H1 (cell line): Measurements from ENCODE around the gene BRAT1. TPM values are rescaled to one million over a fixed set of nuclear protein-coding genes. Genes with fewer than 3 reads are reported as not detected.

Experiments
- CTCF ChIA-PET: fragments of 300-600 bp; sonication (Branson Sonifier 250); formaldehyde crosslinking; loops from one replicate; lab custom pipeline; 2021; ENCODE audit not compliant: partially characterized antibody; lab: Charles Lee
- POLR2A ChIA-PET: fragments of 300-600 bp; sonication (Branson Sonifier 250); formaldehyde crosslinking; loops from one replicate; lab custom pipeline; 2021; ENCODE audit warnings: inconsistent platforms; ENCODE audit not compliant: partially characterized antibody; lab: Charles Lee
- DNase-seq, 2 experiments: peaks; one replicate each; pipeline versions ENCODE4 v3.0.0 to v3.0.0-alpha.2; 2010 to 2022; ENCODE audit warnings: low spot score in 2 of 2, low read depth in 1 of 2, mixed read lengths in 1 of 2
- FAIRE-seq: peaks from 2 replicates; lab custom pipeline; 2011; peaks lifted over from hg19 to GRCh38; lab: Jason Lieb, UNC
- H2AFZ ChIP-seq: 2 replicates; pipeline ENCODE4 v1.8.1; 2012; ENCODE audit warnings: low read length, inconsistent platforms
- H2AK5ac ChIP-seq: 2 replicates; pipeline ENCODE4 v1.6.1; 2013; ENCODE audit warnings: low read depth, low read length
- H2BK120ac ChIP-seq: replicated peaks from 2 replicates; pipeline ENCODE3; 2013; ENCODE audit warnings: low read depth, low read length, inconsistent platforms
- H2BK12ac ChIP-seq: 2 replicates; pipeline ENCODE4 v1.6.1; 2013; ENCODE audit warnings: low read depth, low read length
- H2BK15ac ChIP-seq: 2 replicates; pipeline ENCODE4 v1.6.1; 2013; ENCODE audit warnings: low read length
- H2BK20ac ChIP-seq: 2 replicates; pipeline ENCODE4 v1.6.1; 2013; ENCODE audit warnings: low read length
- H2BK5ac ChIP-seq: 2 replicates; pipeline ENCODE4 v1.6.1; 2013; ENCODE audit warnings: low read depth, low read length
- H3K14ac ChIP-seq: 2 replicates; pipeline ENCODE4 v1.6.1; 2013; ENCODE audit warnings: inconsistent platforms; ENCODE audit not compliant: insufficient read length
- H3K18ac ChIP-seq: 2 replicates; pipeline ENCODE4 v1.6.1; 2013; ENCODE audit warnings: low read length; ENCODE audit errors: extremely low read depth
- H3K23ac ChIP-seq: 2 replicates; pipeline ENCODE4 v1.6.1; 2013; ENCODE audit warnings: inconsistent platforms; ENCODE audit not compliant: insufficient read length
- H3K23me2 ChIP-seq: 2 replicates; pipeline ENCODE4 v1.6.1; 2013; ENCODE audit warnings: low read depth, low read length
- H3K27ac ChIP-seq: 2 replicates; pipeline ENCODE4 v1.6.1; 2011; ENCODE audit warnings: low read depth, low read length, inconsistent platforms
- H3K27me3 ChIP-seq, 4 experiments: replicated peaks in 1 of 4; 1 replicate in 1 of 4; 2 replicates in 3 of 4; pipeline versions ENCODE4 v1.6.1 to v1.8.1; 2011 to 2013; ENCODE audit warnings: low read length in 3 of 4, mild to moderate bottlenecking in 3 of 4, inconsistent platforms in 2 of 4, mixed read lengths in 2 of 4, moderate library complexity in 1 of 4; ENCODE audit not compliant: control insufficient read depth in 3 of 4, insufficient read depth in 3 of 4; ENCODE audit errors: extremely low read depth in 1 of 4
- H3K36me3 ChIP-seq, 4 experiments: 2 replicates each; pipeline versions ENCODE4 v1.6.1 to v1.8.1; 2011 to 2013; ENCODE audit warnings: mild to moderate bottlenecking in 4 of 4, low read length in 3 of 4, moderate library complexity in 2 of 4, control low read depth in 1 of 4, inconsistent platforms in 1 of 4; ENCODE audit not compliant: insufficient read depth in 4 of 4, control insufficient read depth in 2 of 4
- H3K4ac ChIP-seq: replicated peaks from 2 replicates; pipeline ENCODE3; 2013; ENCODE audit warnings: low read length, low read depth, mixed read lengths, inconsistent platforms; ENCODE audit not compliant: insufficient read length
- H3K4me1 ChIP-seq, 4 experiments: replicated peaks in 1 of 4; 1 replicate in 1 of 4; 2 replicates in 3 of 4; pipeline versions ENCODE4 v1.6.1 to v1.8.1; 2011 to 2013; ENCODE audit warnings: low read length in 3 of 4, inconsistent platforms in 2 of 4, mixed read lengths in 1 of 4; ENCODE audit not compliant: insufficient read depth in 4 of 4, control insufficient read depth in 3 of 4
- H3K4me2 ChIP-seq, 2 experiments: 2 replicates each; pipeline versions ENCODE4 v1.6.1 to v1.8.1; 2011 to 2013; ENCODE audit warnings: low read depth in 2 of 2, low read length in 2 of 2, control low read depth in 1 of 2, inconsistent platforms in 1 of 2, mild to moderate bottlenecking in 1 of 2; ENCODE audit not compliant: insufficient read depth in 1 of 2
- H3K4me3 ChIP-seq, 4 experiments: fragments of 200-600, 300-600 bp in 1 of 4; sonication (generic), shearing (Covaris generic), sonication (Bioruptor Twin) in 1 of 4; 2 replicates each; pipeline versions ENCODE4 v1.5.1 to v1.8.1; 2011 to 2016; ENCODE audit warnings: low read length in 4 of 4, low read depth in 3 of 4, control low read depth in 2 of 4, inconsistent platforms in 2 of 4, mild to moderate bottlenecking in 2 of 4, mixed read lengths in 1 of 4, moderate library complexity in 1 of 4; ENCODE audit not compliant: insufficient read depth in 2 of 4; ENCODE audit errors: extremely low read depth in 1 of 4
- H3K56ac ChIP-seq: replicated peaks from 2 replicates; pipeline ENCODE3; 2013; ENCODE audit warnings: low read depth, mild to moderate bottlenecking, mixed read lengths, low read length, inconsistent platforms; ENCODE audit not compliant: insufficient read length
- H3K79me1 ChIP-seq: 2 replicates; pipeline ENCODE4 v1.6.1; 2013; ENCODE audit warnings: low read depth, low read length, control low read depth
- H3K79me2 ChIP-seq, 2 experiments: 2 replicates each; pipeline versions ENCODE4 v1.6.1 to v1.8.1; 2012 to 2013; ENCODE audit warnings: low read length in 2 of 2, mild to moderate bottlenecking in 2 of 2, inconsistent platforms in 1 of 2; ENCODE audit not compliant: insufficient read depth in 2 of 2, control insufficient read depth in 1 of 2
- H3K9ac ChIP-seq, 4 experiments: replicated peaks in 1 of 4; 1 replicate in 1 of 4; 2 replicates in 3 of 4; pipeline versions ENCODE4 v1.6.1 to v1.8.1; 2011 to 2013; ENCODE audit warnings: low read depth in 3 of 4, low read length in 3 of 4, control low read depth in 2 of 4, mild to moderate bottlenecking in 2 of 4, moderate library complexity in 2 of 4, inconsistent platforms in 1 of 4; ENCODE audit errors: extremely low read depth in 1 of 4
- H3K9me3 ChIP-seq, 2 experiments: 2 replicates each; pipeline versions ENCODE4 v1.6.1 to v1.8.1; 2012 to 2013; ENCODE audit warnings: mild to moderate bottlenecking in 2 of 2, moderate library complexity in 2 of 2, control low read depth in 1 of 2, inconsistent platforms in 1 of 2, low read depth in 1 of 2, low read length in 1 of 2, mixed read lengths in 1 of 2; ENCODE audit not compliant: insufficient read depth in 2 of 2
- H4K20me1 ChIP-seq, 2 experiments: replicated peaks in 1 of 2; 2 replicates each; pipeline versions ENCODE3 to v1.8.1; 2011 to 2013; ENCODE audit warnings: inconsistent platforms in 2 of 2, low read length in 2 of 2, mild to moderate bottlenecking in 1 of 2; ENCODE audit not compliant: insufficient read depth in 2 of 2, control insufficient read depth in 1 of 2
- H4K5ac ChIP-seq: 2 replicates; pipeline ENCODE4 v1.6.1; 2013; ENCODE audit warnings: low read length, low read depth, mixed read lengths, inconsistent platforms; ENCODE audit not compliant: insufficient read length
- H4K8ac ChIP-seq: 2 replicates; pipeline ENCODE4 v1.8.0; 2013; ENCODE audit warnings: mild to moderate bottlenecking, moderate library complexity, low read length, inconsistent platforms; ENCODE audit not compliant: insufficient read depth; ENCODE audit errors: extremely low read depth
- H4K91ac ChIP-seq: replicated peaks from 2 replicates; pipeline ENCODE3; 2013; ENCODE audit warnings: low read length, mixed read lengths, inconsistent platforms; ENCODE audit not compliant: insufficient read length
- ATF2 ChIP-seq: IDR thresholded peaks from 2 replicates; pipeline ENCODE4 v1.6.1; 2012; ENCODE audit warnings: low read length, inconsistent platforms
- BACH1 ChIP-seq: IDR thresholded peaks from 2 replicates; pipeline ENCODE4 v1.6.1; 2012; ENCODE audit warnings: low read length, improper control_type of control experiment
- FOSL1 ChIP-seq: IDR thresholded peaks from 2 replicates; pipeline ENCODE4 v1.6.1; 2011; ENCODE audit warnings: mild to moderate bottlenecking, low read depth, low read length, moderate library complexity; ENCODE audit not compliant: insufficient read depth
- HDAC2 ChIP-seq, 2 experiments: fragments of 300-600 bp in 1 of 2; sonication (generic) in 1 of 2; IDR thresholded peaks; 2 replicates each; pipeline ENCODE4 v1.6.1; 2011 to 2012; ENCODE audit warnings: low read depth in 2 of 2, low read length in 2 of 2, mild to moderate bottlenecking in 2 of 2, moderate library complexity in 2 of 2, borderline replicate concordance in 1 of 2, inconsistent platforms in 1 of 2
- KDM1A ChIP-seq: fragments of 200-600, 300-600 bp; sonication (generic); IDR thresholded peaks from 2 replicates; pipeline ENCODE4 v1.7.1; 2016; ENCODE audit warnings: mild to moderate bottlenecking, low read length, borderline replicate concordance
- RBBP5 ChIP-seq: IDR thresholded peaks from 2 replicates; pipeline ENCODE4 v1.7.1; 2012; ENCODE audit warnings: low read depth, mild to moderate bottlenecking, inconsistent platforms, low read length, moderate library complexity, borderline replicate concordance
- SP4 ChIP-seq: IDR thresholded peaks from 2 replicates; pipeline ENCODE4 v1.6.1; 2012; ENCODE audit warnings: low read length, inconsistent platforms
- SRF ChIP-seq: IDR thresholded peaks from 2 replicates; pipeline ENCODE4 v1.6.1; 2011; ENCODE audit warnings: mild to moderate bottlenecking, low read depth, low read length, moderate library complexity
- WGBS, 2 experiments: shearing (Covaris generic) in 1 of 2; methylation state at CpG; one replicate each; pipeline versions ENCODE4 v1.1.6 to v1.1.7; 2013 to 2015; ENCODE audit warnings: low lambda C conversion rate in 2 of 2, mixed read lengths in 2 of 2, inconsistent platforms in 1 of 2, low coverage in 1 of 2, missing lambda C conversion rate in 1 of 2; ENCODE audit not compliant: insufficient replicate concordance in 2 of 2, insufficient coverage in 1 of 2, insufficient read length in 1 of 2; ENCODE audit errors: extremely low coverage in 1 of 2, missing lambda C conversion rate in 1 of 2; 5-methylcytosine and 5-hydroxymethylcytosine counted together
- polyA plus RNA-seq, 7 experiments: library from polyadenylated mRNA; depleted of rRNA in 3 of 7; stranded (reverse) in 5 of 7; unstranded in 2 of 7; fragments of >200 nt in 5 of 7; fragments of 200-250 nt in 2 of 7; gene quantifications; 1 replicate in 5 of 7; 2 replicates in 1 of 7; 4 replicates in 1 of 7; pipeline versions ENCODE4 v1.2.1 to v1.2.3, GENCODE V29; 2011 to 2013; ENCODE audit warnings: missing spikeins in 2 of 7, mixed read lengths in 2 of 7
- total RNA-seq: library from RNA; stranded (reverse); fragmentation: NEBNext Ultra II Directional; extraction: Animal tissue kit (Norgen Biotek cat#: 25700); gene quantifications from 2 replicates; pipeline ENCODE4 v1.2.1, GENCODE V29; 2021
- TF ChIP-seq, protein P1 (sequence below): IDR thresholded peaks from 2 replicates; pipeline ENCODE4 v1.6.1; 2012; ENCODE audit warnings: inconsistent platforms

The BRAT1 gene
- total and polyA plus RNA-seq, 2 of the 8 experiments (the other 6 are each of a cell fraction or from before 2014, with no cell fraction given), result 36.8 to 42.3 TPM

DNA sequence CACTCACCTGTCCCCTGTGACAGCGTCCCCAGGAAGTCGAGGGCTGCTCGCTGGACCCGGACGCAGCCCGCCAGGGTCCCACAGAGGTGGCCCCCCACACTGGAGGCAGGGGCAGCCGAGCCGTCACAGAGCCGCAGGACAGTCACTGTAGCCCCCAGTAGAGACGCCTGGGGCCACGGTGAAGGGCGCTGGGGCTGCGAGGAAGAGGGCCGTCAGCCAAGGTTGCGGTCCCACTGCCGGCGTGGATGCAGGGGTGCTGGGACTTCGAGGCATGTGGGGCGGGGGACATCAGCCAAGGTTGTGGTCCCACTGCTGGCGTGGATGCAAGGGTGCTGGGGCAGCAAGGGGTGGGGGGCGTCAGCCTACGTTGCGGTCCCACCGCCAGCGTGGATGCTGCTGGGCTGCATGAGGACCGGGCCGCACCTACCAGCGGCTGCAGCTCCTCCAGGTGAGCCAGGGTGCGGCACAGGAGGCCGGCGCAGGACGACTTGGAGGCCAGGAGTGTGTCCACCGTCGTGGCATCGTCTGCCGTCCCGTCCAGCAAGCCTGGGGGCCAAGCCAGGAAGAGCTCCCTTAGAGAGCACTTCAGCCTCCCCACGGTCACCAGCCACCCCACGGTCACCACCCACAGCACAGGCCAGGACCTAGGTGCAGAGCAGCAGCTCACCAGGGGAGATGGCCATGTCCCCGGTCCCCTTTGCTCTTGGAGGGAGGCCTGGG is 13.9 kb downstream of the BRAT1 start:
- 97% methylated on average over 32 of the region's 40 CpGs; no CpG with 5 or more reads in 1 of the 2 experiments for WGBS, 2 experiments
- peaks cover 3% of the 10 kb centered on the region; the same call in 1 of the 2 replicates for H3K79me1 ChIP-seq
- no peaks in the 10 kb centered on the region for H3K27me3 ChIP-seq
- H3K14ac ChIP-seq, result no peak overlapping the region
- H2BK15ac ChIP-seq, result no peak overlapping the region
- H2BK12ac ChIP-seq, result no peak overlapping the region
- H3K18ac ChIP-seq, result no peak overlapping the region
- H3K79me2 ChIP-seq, result no peaks in the 10 kb centered on the region
- no peak overlapping the region for H2BK5ac ChIP-seq
- no peak overlapping the region for H3K27ac ChIP-seq
- no peak overlapping the region for H2BK20ac ChIP-seq
- H3K4me3 ChIP-seq, result no peak overlapping the region
- ChIA-PET POLR2A (interaction anchor here (1.2 to 7.0 kb wide), 3 partner anchors 10 to 44 kb away, joined by 3 to 68 read pairs (median 8); no protein-coding TSS in a partner anchor), CTCF (interaction anchor here (0.6 to 2.2 kb wide), 5 partner anchors 10 to 90 kb away, joined by 3 to 13 read pairs (median 9); no protein-coding TSS in a partner anchor)
- H3K4me1 ChIP-seq, result no peaks in the 10 kb centered on the region
- no peak overlapping the region for H4K5ac ChIP-seq
- no peak overlapping the region for H3K4ac ChIP-seq
- FAIRE-seq, result no peak
- H3K36me3 ChIP-seq, result peaks cover 15 to 57% (median 34%) of the 10 kb centered on the region in 4 experiments
- no peak overlapping the region for H2AFZ ChIP-seq
- H4K91ac ChIP-seq, result no peak overlapping the region
- no peak overlapping the region for H3K56ac ChIP-seq
- H2AK5ac ChIP-seq, result no peak overlapping the region
- H3K4me2 ChIP-seq, result no peak overlapping the region
- no peak overlapping the region for H3K9ac ChIP-seq
- no peaks in the 10 kb centered on the region for H3K23me2 ChIP-seq
- DNase-seq, result no peak
- H4K8ac ChIP-seq, result no peak overlapping the region
- H2BK120ac ChIP-seq, result no peak overlapping the region
- H3K9me3 ChIP-seq, result no peaks in the 10 kb centered on the region
- H3K23ac ChIP-seq, result no peak overlapping the region
- H4K20me1 ChIP-seq, result peaks cover 0 to 11% of the 10 kb centered on the region in 2 experiments
- TF ChIP-seq RBBP5 (no peak), SP4 (no peak), ATF2 (no peak), FOSL1 (no peak), BACH1 (no peak), KDM1A (no peak), SRF (no peak), HDAC2 (IDR thresholded peaks at IDR 0.05; ENCODE audit: borderline replicate concordance in 1 of 2, low read depth in 2 of 2, low read length in 2 of 2) (no peak)
- TF ChIP-seq, protein P1, sequence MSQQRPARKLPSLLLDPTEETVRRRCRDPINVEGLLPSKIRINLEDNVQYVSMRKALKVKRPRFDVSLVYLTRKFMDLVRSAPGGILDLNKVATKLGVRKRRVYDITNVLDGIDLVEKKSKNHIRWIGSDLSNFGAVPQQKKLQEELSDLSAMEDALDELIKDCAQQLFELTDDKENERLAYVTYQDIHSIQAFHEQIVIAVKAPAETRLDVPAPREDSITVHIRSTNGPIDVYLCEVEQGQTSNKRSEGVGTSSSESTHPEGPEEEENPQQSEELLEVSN, result no peak
